MM.1S (cell line): ENCODE results near the gene KRTAP5-3.

Experiments used
- DNase-seq: peaks from one replicate; pipeline ENCODE4 v3.0.0-alpha.2; 2015
- H2AFZ ChIP-seq: fragments of 300-600 bp; sonication (generic); 2 replicates; pipeline ENCODE4 v1.6.0; 2016; ENCODE audit warnings: antibody characterized with exemption, low read length
- H3F3A ChIP-seq: fragments of 300-600 bp; sonication (generic); 2 replicates; pipeline ENCODE4 v1.6.1; 2016; ENCODE audit warnings: mild to moderate bottlenecking, antibody characterized with exemption, low read length, moderate library complexity, mixed read lengths; ENCODE audit not compliant: insufficient read depth
- H3K27ac ChIP-seq: fragments of 300-600 bp; sonication (generic); 2 replicates; pipeline ENCODE4 v1.5.1; 2016; ENCODE audit warnings: mild to moderate bottlenecking, low read length
- H3K27me3 ChIP-seq: fragments of 300-600 bp; sonication (generic); replicated peaks from 2 replicates; pipeline ENCODE4 v1.6.0; 2016; ENCODE audit warnings: low read length; ENCODE audit not compliant: insufficient read depth
- H3K36me3 ChIP-seq: fragments of 300-600 bp; sonication (generic); replicated peaks from 2 replicates; pipeline ENCODE4 v1.6.1; 2016; ENCODE audit warnings: mild to moderate bottlenecking, low read length, mixed read lengths; ENCODE audit not compliant: insufficient read depth
- H3K4me1 ChIP-seq: fragments of 300-600 bp; sonication (generic); 2 replicates; pipeline ENCODE4 v1.6.1; 2016; ENCODE audit warnings: low read length, mixed read lengths
- H3K4me2 ChIP-seq: fragments of 300-600 bp; sonication (generic); 2 replicates; pipeline ENCODE4 v1.6.0; 2016; ENCODE audit warnings: low read depth, low read length
- H3K4me3 ChIP-seq: fragments of 300-600 bp; sonication (generic); 2 replicates; pipeline ENCODE4 v1.5.1; 2016; ENCODE audit warnings: low read length, mixed read lengths
- H3K79me2 ChIP-seq: fragments of 300-600 bp; sonication (generic); 2 replicates; pipeline ENCODE4 v1.6.1; 2016; ENCODE audit warnings: mixed run types, low read length, mixed read lengths
- H3K9ac ChIP-seq: fragments of 300-600 bp; sonication (generic); 2 replicates; pipeline ENCODE4 v1.6.1; 2016; ENCODE audit warnings: low read length, mixed read lengths
- H3K9me2 ChIP-seq: fragments of 300-600 bp; sonication (generic); replicated peaks from 2 replicates; pipeline ENCODE4 v1.6.1; 2016; ENCODE audit warnings: mild to moderate bottlenecking, low read length, mixed read lengths; ENCODE audit not compliant: insufficient read depth
- H3K9me3 ChIP-seq: fragments of 300-600 bp; sonication (generic); replicated peaks from 2 replicates; pipeline ENCODE4 v1.6.1; 2016; ENCODE audit warnings: mild to moderate bottlenecking, low read length, mixed read lengths; ENCODE audit not compliant: insufficient read depth
- H4K20me1 ChIP-seq: fragments of 300-600 bp; sonication (generic); 2 replicates; pipeline ENCODE4 v1.6.1; 2016; ENCODE audit warnings: mild to moderate bottlenecking, low read length, moderate library complexity, mixed read lengths; ENCODE audit not compliant: insufficient read depth
- CTCF ChIP-seq: fragments of 300-600 bp; sonication (generic); IDR thresholded peaks from 2 replicates; pipeline ENCODE4 v1.5.1; 2016; ENCODE audit warnings: antibody characterized with exemption, low read length, mixed read lengths
- EZH2 ChIP-seq: fragments of 300-600 bp; sonication (generic); optimal IDR thresholded peaks from 2 replicates; pipeline ENCODE3; 2017; ENCODE audit warnings: low read depth, mild to moderate bottlenecking, antibody characterized with exemption, low read length, mixed read lengths
- EZH2phosphoT487 ChIP-seq: fragments of 300-600 bp; sonication (generic); IDR thresholded peaks from 2 replicates; pipeline ENCODE4 v1.6.1; 2018; ENCODE audit warnings: antibody characterized with exemption, low read length

Gene KRTAP5-3

DNA sequence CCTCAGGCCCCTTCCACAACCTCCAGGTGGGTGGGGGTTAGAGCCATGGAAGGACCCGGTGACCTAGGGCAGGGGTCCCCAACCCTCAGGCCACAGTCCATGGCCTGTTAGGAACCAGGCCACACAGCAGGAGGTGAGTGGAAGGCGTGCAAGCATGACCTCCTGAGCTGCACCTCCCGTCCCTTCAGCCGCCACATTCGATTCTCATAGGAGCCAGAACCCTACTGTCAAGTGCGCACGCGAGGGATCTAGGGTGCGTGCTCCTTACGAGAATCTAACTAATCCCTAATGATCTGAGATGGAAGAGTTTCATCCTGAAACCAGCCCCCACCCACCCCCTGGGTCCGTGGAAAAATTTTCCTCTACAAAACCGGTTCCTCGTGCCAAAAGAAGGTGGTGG is 17.3 kb upstream of the KRTAP5-3 start:
- Histone ChIP-seq H3K4me1 (no peaks in the 10 kb centered on the region), H3K36me3 (no peaks in the 10 kb centered on the region), H3K9me2 (no peaks in the 10 kb centered on the region), H3K9ac (no peak overlapping the region), H3K79me2 (no peaks in the 10 kb centered on the region), H3K9me3 (no peaks in the 10 kb centered on the region), H4K20me1 (no peaks in the 10 kb centered on the region), H3K27me3 (peaks cover 93% of the 10 kb centered on the region), H2AFZ (no peak overlapping the region), H3K4me3 (no peak overlapping the region), H3K27ac (no peak overlapping the region), H3F3A (no peaks in the 10 kb centered on the region), H3K4me2 (no peak overlapping the region)
- TF ChIP-seq EZH2phosphoT487: no peak
- DNase-seq: no peak

GRCh38 chr11:1624621-1625020 is 16.4 kb upstream of the KRTAP5-3 start:
- no peak overlapping the region for H3K4me2 ChIP-seq
- H3K9me3 ChIP-seq: no peaks in the 10 kb centered on the region
- TF ChIP-seq CTCF: no peak
- no peak for TF ChIP-seq EZH2
- TF ChIP-seq EZH2phosphoT487: no peak
- H3K36me3 ChIP-seq: no peaks in the 10 kb centered on the region
- H2AFZ ChIP-seq: no peak overlapping the region
- H3K9me2 ChIP-seq: no peaks in the 10 kb centered on the region
- DNase-seq: no peak
- H4K20me1 ChIP-seq: no peaks in the 10 kb centered on the region
- peaks cover 96% of the 10 kb centered on the region for H3K27me3 ChIP-seq
- no peaks in the 10 kb centered on the region for H3K4me1 ChIP-seq
- no peaks in the 10 kb centered on the region for H3K79me2 ChIP-seq
- no peaks in the 10 kb centered on the region for H3F3A ChIP-seq
- no peak overlapping the region for H3K9ac ChIP-seq
- H3K27ac ChIP-seq: no peak overlapping the region
- H3K4me3 ChIP-seq: no peak overlapping the region

DNA sequence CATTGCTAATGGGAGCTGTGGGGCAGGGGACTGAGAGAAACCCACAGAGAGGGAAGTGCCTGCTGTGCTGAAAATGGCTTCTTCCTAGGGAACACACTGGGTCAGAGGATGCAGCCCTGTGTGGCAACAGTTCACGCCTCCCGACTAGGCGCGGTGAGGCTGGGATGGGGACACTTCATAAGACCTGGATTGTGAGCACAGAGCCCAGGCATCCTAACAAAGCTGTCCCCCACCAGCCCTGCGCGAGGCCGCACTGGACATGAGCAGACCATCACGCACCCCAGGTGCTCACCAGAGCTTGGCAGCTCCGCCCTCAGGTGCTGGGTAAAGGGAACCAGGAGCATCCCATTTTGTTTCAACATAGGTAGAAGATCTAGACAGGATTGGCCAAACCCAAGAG is 15.5 kb upstream of the KRTAP5-3 start:
- H2AFZ ChIP-seq: no peak overlapping the region
- no peaks in the 10 kb centered on the region for H4K20me1 ChIP-seq
- H3K36me3 ChIP-seq: no peaks in the 10 kb centered on the region
- H3K9me3 ChIP-seq: no peaks in the 10 kb centered on the region
- H3K4me3 ChIP-seq: no peak overlapping the region
- H3K27ac ChIP-seq: no peak overlapping the region
- H3K9me2 ChIP-seq: no peaks in the 10 kb centered on the region
- no peaks in the 10 kb centered on the region for H3K79me2 ChIP-seq
- no peak for DNase-seq
- H3F3A ChIP-seq: no peaks in the 10 kb centered on the region
- no peaks in the 10 kb centered on the region for H3K4me1 ChIP-seq
- no peak overlapping the region for H3K9ac ChIP-seq
- peaks cover 96% of the 10 kb centered on the region for H3K27me3 ChIP-seq
- no peak for TF ChIP-seq EZH2
- TF ChIP-seq EZH2phosphoT487: no peak
- no peak for TF ChIP-seq CTCF
- no peak overlapping the region for H3K4me2 ChIP-seq

GRCh38 chr11:1622086-1622485 is 13.8 kb upstream of the KRTAP5-3 start, which contains the start of gene KRTAP5-4:
KRTAP5-4 (minus strand) TSS chr11:1622138; CDS start chr11:1622093, 45 bp downstream.
- no peak within 1 kb of the TSS for H3K4me2 ChIP-seq
- no peaks in the 10 kb centered on the region for H4K20me1 ChIP-seq
- no peak within 1 kb of the TSS for H2AFZ ChIP-seq
- H3K9ac ChIP-seq: no peak within 1 kb of the TSS
- H3K9me2 ChIP-seq: no peaks in the 10 kb centered on the region
- DNase-seq: no peak
- H3F3A ChIP-seq: no peaks in the 10 kb centered on the region
- H3K9me3 ChIP-seq: no peaks in the 10 kb centered on the region
- no peak for TF ChIP-seq EZH2
- no peak for TF ChIP-seq CTCF
- TF ChIP-seq EZH2phosphoT487: no peak
- no peaks in the 10 kb centered on the region for H3K36me3 ChIP-seq
- H3K27ac ChIP-seq: no peak within 1 kb of the TSS
- no peak within 1 kb of the TSS for H3K4me3 ChIP-seq
- no peaks in the 10 kb centered on the region for H3K79me2 ChIP-seq
- H3K27me3 ChIP-seq: peaks cover 96% of the 10 kb centered on the region
- no peaks in the 10 kb centered on the region for H3K4me1 ChIP-seq
